ENCODE measurements around the gene RLN1.
"Not testable (repeated sequence)": the region's sequence is repeated elsewhere in the genome, so short reads cannot be mapped to it uniquely, and the experiment has no call there.

Gene RLN1

DNA sequence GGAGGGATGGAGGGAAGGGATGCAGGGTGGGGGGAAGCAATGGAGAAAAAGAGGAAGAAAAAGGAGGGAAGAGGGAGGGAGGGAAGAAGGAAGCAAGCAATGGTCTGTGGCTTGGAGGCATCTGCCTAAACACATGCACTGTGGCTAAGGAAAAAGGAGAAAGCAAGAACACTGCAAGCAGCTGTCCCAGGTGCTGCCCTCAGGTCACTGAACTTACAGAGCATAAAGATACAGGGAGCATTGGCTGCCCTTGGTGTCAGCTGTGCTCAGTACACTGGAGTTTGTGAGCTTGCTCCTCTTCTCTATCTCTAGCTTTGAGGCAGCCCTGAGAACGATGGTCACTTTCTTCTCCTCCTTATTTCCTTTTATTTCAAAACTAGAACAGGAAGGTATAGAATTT is 18.1 kb downstream of the RLN1 start:
- DNase-seq (ENCODE audit: low read depth) = not testable (repeated sequence)

GRCh38 chr9:5321058-5321457 is 18.6 kb downstream of the RLN1 start:
- DNase-seq (ENCODE audit: low read depth) = no peak

DNA sequence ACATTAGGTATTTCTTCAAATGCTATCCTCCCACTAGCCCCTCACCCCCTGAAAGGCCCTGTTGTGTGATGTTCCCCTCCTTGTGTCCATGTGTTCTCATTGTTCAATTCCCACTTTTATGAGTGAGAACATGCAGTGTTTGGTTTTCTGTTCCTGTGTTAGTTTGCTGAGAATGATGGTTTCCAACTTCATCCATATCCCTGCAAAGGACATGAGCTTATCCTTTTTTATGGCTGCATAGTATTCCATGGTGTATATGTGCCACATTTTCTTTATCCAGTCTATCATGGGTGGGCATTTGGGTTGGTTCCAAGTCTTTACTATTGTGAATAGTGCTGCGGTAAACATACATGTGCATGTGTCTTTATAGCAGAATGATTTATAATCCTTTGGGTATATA is 23.3 kb downstream of the RLN1 start:
- DNase-seq (ENCODE audit: low read depth) = not testable (repeated sequence)

DNA sequence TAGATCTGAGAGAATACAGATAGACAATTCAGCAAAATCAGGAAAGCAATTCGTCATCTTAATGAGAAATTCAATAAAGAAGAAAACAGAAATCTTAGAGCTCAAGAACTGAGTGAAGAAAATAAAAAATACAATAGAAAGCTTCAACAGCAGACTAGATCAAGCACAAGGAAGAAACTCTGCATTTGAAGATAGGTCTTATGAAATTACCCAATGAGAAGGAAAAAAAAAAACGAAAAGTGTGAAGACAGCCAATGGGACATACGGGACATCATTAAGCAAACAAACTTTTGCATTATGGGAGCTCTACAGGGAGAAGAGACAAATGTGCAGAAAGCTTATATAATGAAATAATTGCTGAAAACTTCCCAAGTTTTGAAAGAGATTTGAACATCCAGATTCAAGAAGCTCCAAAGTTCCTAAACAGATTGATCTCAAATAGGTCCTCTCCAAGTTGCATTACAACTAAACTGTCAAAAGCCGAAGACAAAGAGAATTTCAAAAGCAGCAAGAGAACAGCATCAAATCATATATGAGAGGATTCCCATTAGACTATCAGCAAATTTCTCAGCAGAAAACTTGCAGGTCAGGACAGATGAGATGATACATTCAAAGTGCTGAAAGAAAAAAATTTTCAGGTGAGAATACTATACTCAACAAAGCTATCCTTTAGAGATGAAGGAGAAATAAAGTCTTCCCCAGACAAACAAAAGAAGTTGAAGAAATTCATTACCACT is 24.3 kb downstream of the RLN1 start:
- no peak for DNase-seq (ENCODE audit: low read depth)

GRCh38 chr9:5310851-5311250 is 28.8 kb downstream of the RLN1 start:
- no peak for DNase-seq (ENCODE audit: low read depth)

- no peak for DNase-seq (ENCODE audit: low read depth)
These were observed 33.9 kb downstream of the RLN1 start for GRCh38 chr9:5305741-5306140.

- DNase-seq (ENCODE audit: low read depth) = not testable (repeated sequence)
These were observed 35.6 kb downstream of the RLN1 start, which contains the start of gene RLN2 for GRCh38 chr9:5303840-5304795. Gene RLN2, minus strand, starts transcription at chr9:5304716. Its CDS starts 136 bp downstream, at chr9:5304580.

- DNase-seq (ENCODE audit: low read depth) = no peak
These were observed 38.1 kb downstream of the RLN1 start for GRCh38 chr9:5301544-5301943.

DNA sequence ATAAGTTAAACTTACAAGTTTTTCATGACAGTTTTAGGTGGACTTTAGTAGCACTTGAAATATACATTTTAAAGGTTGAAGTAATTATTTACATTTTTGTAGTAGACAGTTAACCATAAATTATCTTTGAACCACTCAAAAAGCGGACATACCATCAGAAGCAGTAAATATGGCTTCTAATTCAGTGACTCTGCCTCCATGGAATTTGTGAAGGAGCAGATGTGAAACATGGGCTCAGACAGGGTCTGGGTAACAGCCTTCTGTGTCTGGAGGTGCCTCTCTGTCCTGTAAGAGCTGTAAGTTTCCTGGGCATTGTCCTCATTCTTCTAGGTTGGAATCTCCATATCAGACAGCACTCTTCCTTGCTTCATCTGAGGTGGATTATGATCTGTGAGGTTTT is 47.5 kb downstream of the RLN1 start:
- no peak for DNase-seq (ENCODE audit: low read depth)

- no peak for DNase-seq (ENCODE audit: low read depth)
These were observed 51.1 kb downstream of the RLN1 start for GRCh38 chr9:5288591-5288990.

DNA sequence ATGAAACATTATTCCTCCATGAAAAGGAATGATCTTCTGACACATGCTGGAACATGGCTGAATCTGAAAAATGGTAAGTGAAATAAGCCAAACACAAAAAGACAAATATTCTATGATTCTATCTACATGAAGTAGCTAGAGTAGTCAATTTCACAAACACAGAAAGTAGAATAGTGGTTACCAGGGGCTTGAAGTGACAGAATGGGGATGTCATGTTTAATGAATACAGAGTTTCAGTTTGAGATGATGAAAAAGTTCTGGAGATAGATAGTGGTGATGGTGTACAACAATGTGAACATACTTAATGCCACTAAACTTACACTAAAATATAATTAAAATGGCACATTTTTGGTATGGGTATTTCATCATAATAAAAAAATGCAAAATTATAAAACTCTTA is 53.4 kb downstream of the RLN1 start:
- DNase-seq (ENCODE audit: low read depth) = no peak
